ENCODE data around the gene APP.
A peak's percentile ranks its signal among the peaks of the same experiment; 100 is the strongest.

The APP gene

DNA sequence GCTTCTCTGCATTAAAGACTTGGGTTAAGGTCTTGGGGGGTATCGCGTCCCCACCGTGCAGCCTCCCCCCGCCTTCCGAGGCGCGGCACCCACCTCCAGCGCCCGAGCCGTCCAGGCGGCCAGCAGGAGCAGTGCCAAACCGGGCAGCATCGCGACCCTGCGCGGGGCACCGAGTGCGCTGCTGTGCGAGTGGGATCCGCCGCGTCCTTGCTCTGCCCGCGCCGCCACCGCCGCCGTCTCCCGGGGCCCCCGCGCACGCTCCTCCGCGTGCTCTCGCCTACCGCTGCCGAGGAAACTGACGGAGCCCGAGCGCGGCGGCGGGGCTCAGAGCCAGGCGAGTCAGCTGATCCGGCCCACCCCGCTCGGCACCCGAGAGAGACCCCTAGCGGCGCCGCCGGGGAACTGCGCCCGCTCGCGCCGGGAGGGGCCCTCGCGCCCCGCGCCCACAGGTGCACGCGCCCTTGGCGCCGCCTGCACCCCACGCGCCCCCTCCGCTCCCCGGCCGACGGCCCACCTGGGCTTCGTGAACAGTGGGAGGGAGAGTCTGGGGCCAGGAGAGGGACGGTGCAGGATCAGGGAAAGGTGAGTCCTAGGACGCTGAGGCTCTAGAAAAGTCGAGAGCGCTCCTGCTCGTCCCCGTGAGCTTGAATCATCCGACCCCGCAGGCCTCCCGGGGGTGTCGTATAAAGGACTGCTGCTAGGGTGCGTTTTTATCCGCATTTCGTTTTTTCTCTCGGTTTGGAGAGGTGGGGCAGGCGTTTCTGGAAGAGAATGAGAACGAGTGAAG is at the start of gene APP:
TSS of gene APP (minus strand) at position 300 of the 787 bp plus-strand sequence. CDS start at position 150, 150 bp downstream.
- peak within 1 kb of the TSS; percentile 88 to 94 for H3K4me3 ChIP-seq (ENCODE audit: low read length in 2 of 2)
- H3K9ac ChIP-seq (ENCODE audit: low read depth in 1 of 2, low read length in 2 of 2) = peak within 1 kb of the TSS; percentile 78 to 90
- no peaks in the 10 kb centered on the region for H3K36me3 ChIP-seq (ENCODE audit: control insufficient read depth in 2 of 2, insufficient read depth in 2 of 2, low read length in 2 of 2)
- H3K27ac ChIP-seq (ENCODE audit: low read depth in 2 of 2, low read length in 2 of 2) = peak within 1 kb of the TSS; percentile 86 to 87
- no peaks in the 10 kb centered on the region for H3K27me3 ChIP-seq (ENCODE audit: control insufficient read depth in 2 of 2, insufficient read depth in 2 of 2, low read length in 2 of 2)
- H3K4me1 ChIP-seq (ENCODE audit: control insufficient read depth in 2 of 2, insufficient read depth in 2 of 2, low read length in 2 of 2) = peaks cover 12 to 27% of the 10 kb centered on the region in 2 donors
- no peaks in the 10 kb centered on the region for H3K9me3 ChIP-seq (ENCODE audit: control insufficient read depth in 2 of 2, low read length in 2 of 2)

DNA sequence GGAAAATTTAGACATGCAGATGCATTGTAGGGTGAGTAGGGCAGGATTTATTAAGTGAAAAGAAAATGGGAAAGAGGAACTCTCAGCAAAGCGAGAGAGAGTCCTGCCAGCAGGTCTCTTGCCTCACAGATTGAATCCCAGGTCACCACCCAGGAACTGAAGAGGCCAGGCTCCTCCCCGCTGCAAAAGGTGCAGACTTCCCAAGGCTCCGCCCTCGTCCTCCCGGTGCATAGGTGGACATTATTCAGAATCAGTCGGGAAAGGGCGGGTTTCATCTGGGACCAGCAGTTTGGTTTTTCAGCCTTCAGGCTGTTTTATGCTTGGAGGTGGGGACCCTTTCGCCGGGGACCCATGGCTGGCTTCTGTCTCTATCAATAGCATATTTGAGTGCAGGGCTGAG is 41.6 kb upstream of the APP start:
- Histone ChIP-seq H3K9me3 (ENCODE audit: control insufficient read depth in 2 of 2, low read length in 2 of 2) (no peaks in the 10 kb centered on the region), H3K36me3 (ENCODE audit: control insufficient read depth in 2 of 2, insufficient read depth in 2 of 2, low read length in 2 of 2) (no peaks in the 10 kb centered on the region), H3K27ac (ENCODE audit: low read depth in 2 of 2, low read length in 2 of 2) (no peak overlapping the region), H3K4me3 (ENCODE audit: low read length in 2 of 2) (no peak overlapping the region), H3K9ac (ENCODE audit: low read depth in 1 of 2, low read length in 2 of 2) (no peak overlapping the region), H3K27me3 (ENCODE audit: control insufficient read depth in 2 of 2, insufficient read depth in 2 of 2, low read length in 2 of 2) (no peaks in the 10 kb centered on the region), H3K4me1 (ENCODE audit: control insufficient read depth in 2 of 2, insufficient read depth in 2 of 2, low read length in 2 of 2) (no peaks in the 10 kb centered on the region)

DNA sequence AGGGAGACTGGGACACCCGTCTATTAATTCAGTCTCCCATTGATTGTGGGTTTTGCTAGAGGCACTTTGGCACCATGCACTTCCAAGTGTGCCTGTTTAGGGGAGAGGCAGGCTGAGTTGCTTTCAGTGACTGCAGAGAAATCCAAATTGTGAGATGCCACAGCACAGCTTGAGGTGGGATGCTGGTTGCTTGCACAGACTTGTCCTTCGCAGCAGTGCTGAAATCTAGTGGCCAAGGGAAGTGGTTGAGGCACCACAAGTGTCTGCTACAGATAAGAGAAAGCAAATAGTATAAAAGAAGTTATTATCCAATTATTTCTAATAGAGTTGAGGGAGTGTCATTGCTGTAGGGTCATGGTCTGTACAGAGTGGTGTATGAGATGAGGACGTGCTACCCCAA is 40.0 kb upstream of the APP start:
- Histone ChIP-seq H3K27me3 (ENCODE audit: control insufficient read depth in 2 of 2, insufficient read depth in 2 of 2, low read length in 2 of 2) (no peaks in the 10 kb centered on the region), H3K4me1 (ENCODE audit: control insufficient read depth in 2 of 2, insufficient read depth in 2 of 2, low read length in 2 of 2) (no peaks in the 10 kb centered on the region)

DNA sequence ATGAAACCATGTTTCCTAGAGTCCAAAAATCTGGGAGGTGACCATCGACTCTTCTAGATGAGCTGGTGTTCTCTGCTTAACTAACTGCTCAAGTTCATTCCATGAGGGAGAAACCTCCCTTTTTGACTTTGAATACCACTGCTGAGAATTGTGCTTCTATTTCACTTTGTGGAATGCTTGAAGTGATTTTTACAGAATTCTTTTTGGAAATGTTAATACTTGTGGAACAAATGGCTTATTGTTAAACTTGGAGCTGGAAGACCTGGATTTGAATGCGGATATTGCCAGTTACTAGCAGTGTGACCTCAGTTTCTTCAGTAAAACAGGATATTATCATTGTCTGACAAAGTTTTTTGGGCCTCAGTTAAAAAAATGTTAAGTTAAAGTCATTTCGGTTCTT is 36.5 kb upstream of the APP start:
- Histone ChIP-seq H3K9me3 (ENCODE audit: control insufficient read depth in 2 of 2, low read length in 2 of 2) (no peaks in the 10 kb centered on the region), H3K27me3 (ENCODE audit: control insufficient read depth in 2 of 2, insufficient read depth in 2 of 2, low read length in 2 of 2) (no peaks in the 10 kb centered on the region), H3K27ac (ENCODE audit: low read depth in 2 of 2, low read length in 2 of 2) (no peak overlapping the region), H3K4me1 (ENCODE audit: control insufficient read depth in 2 of 2, insufficient read depth in 2 of 2, low read length in 2 of 2) (no peaks in the 10 kb centered on the region), H3K9ac (ENCODE audit: low read depth in 1 of 2, low read length in 2 of 2) (no peak overlapping the region), H3K36me3 (ENCODE audit: control insufficient read depth in 2 of 2, insufficient read depth in 2 of 2, low read length in 2 of 2) (no peaks in the 10 kb centered on the region), H3K4me3 (ENCODE audit: low read length in 2 of 2) (no peak overlapping the region)

More for the DNA sequence above, 40.0 kb upstream of the APP start:
- H3K9me3 ChIP-seq (ENCODE audit: control insufficient read depth in 2 of 2, low read length in 2 of 2) = no peaks in the 10 kb centered on the region
- H3K27ac ChIP-seq (ENCODE audit: low read depth in 2 of 2, low read length in 2 of 2) = no peak overlapping the region
- H3K9ac ChIP-seq (ENCODE audit: low read depth in 1 of 2, low read length in 2 of 2) = no peak overlapping the region
- H3K4me3 ChIP-seq (ENCODE audit: low read length in 2 of 2) = no peak overlapping the region
- no peaks in the 10 kb centered on the region for H3K36me3 ChIP-seq (ENCODE audit: control insufficient read depth in 2 of 2, insufficient read depth in 2 of 2, low read length in 2 of 2)

DNA sequence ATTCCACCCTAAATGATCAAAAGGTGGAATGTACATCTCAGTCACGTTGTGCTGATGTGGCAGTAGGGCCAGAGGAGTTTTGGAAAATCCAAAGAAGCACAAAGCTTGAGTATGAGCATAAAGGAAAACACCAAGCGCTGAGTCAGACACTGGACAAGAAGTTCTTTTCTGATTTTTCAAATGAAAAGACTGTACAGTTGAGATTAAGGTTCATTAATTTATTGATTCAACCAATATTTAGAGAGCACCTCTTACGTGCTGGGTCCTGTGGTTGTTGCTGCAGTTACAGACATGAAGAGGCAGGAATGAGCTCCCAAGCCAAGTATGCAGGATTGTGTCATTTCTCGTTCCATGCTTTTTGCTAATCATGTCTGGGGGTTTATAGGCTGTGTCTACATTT is 28.9 kb upstream of the APP start:
- Histone ChIP-seq H3K27ac (ENCODE audit: low read depth in 2 of 2, low read length in 2 of 2) (no peak overlapping the region), H3K4me1 (ENCODE audit: control insufficient read depth in 2 of 2, insufficient read depth in 2 of 2, low read length in 2 of 2) (no peaks in the 10 kb centered on the region), H3K4me3 (ENCODE audit: low read length in 2 of 2) (no peak overlapping the region), H3K9me3 (ENCODE audit: control insufficient read depth in 2 of 2, low read length in 2 of 2) (no peaks in the 10 kb centered on the region), H3K36me3 (ENCODE audit: control insufficient read depth in 2 of 2, insufficient read depth in 2 of 2, low read length in 2 of 2) (no peaks in the 10 kb centered on the region), H3K27me3 (ENCODE audit: control insufficient read depth in 2 of 2, insufficient read depth in 2 of 2, low read length in 2 of 2) (no peaks in the 10 kb centered on the region), H3K9ac (ENCODE audit: low read depth in 1 of 2, low read length in 2 of 2) (no peak overlapping the region)

DNA sequence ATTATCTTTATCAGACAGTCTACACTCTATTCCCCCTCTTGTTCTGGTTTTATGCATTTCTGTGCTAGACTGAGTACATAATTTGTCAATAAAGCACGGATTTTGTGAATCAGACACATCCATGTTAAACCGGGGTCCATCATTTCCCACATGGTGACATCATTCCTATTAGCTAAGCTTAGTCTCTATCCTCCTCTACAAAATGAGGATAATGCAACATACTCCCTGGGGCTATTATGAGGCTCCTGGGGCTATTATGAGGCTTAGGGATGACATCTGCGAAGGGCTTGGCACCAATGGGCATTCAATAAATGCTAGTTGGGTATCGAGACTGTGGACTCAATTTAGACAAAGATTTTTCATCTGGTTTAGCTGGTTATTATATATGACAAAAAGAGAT is 25.1 kb upstream of the APP start:
- Histone ChIP-seq H3K9ac (ENCODE audit: low read depth in 1 of 2, low read length in 2 of 2) (no peak overlapping the region), H3K27ac (ENCODE audit: low read depth in 2 of 2, low read length in 2 of 2) (no peak overlapping the region), H3K4me1 (ENCODE audit: control insufficient read depth in 2 of 2, insufficient read depth in 2 of 2, low read length in 2 of 2) (no peaks in the 10 kb centered on the region), H3K4me3 (ENCODE audit: low read length in 2 of 2) (no peak overlapping the region), H3K36me3 (ENCODE audit: control insufficient read depth in 2 of 2, insufficient read depth in 2 of 2, low read length in 2 of 2) (no peaks in the 10 kb centered on the region), H3K27me3 (ENCODE audit: control insufficient read depth in 2 of 2, insufficient read depth in 2 of 2, low read length in 2 of 2) (no peaks in the 10 kb centered on the region), H3K9me3 (ENCODE audit: control insufficient read depth in 2 of 2, low read length in 2 of 2) (no peaks in the 10 kb centered on the region)

DNA sequence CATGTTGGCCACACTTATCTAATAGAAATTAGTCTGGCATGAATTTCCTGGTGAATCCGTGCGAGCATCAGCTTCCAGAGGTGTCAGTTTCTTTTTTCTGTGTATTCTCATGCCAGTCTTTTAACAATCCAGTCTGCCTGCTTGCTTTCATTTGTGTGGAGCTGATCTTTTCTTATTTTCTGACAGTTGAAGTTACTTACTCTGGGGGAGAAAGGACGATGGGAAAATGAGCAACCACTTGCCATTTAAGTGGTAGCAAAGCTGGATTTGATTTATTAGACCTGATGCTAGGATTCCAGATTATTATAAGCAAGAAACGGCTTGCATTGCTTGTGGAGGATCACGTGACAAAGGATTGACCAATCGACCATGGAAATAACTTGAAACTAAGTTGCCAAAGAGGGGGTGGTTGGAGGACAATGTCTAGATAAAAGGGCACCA is 24.3 kb upstream of the APP start:
- H3K27me3 ChIP-seq (ENCODE audit: control insufficient read depth in 2 of 2, insufficient read depth in 2 of 2, low read length in 2 of 2) = no peaks in the 10 kb centered on the region
- H3K36me3 ChIP-seq (ENCODE audit: control insufficient read depth in 2 of 2, insufficient read depth in 2 of 2, low read length in 2 of 2) = no peaks in the 10 kb centered on the region
- no peak overlapping the region for H3K27ac ChIP-seq (ENCODE audit: low read depth in 2 of 2, low read length in 2 of 2)
- H3K4me1 ChIP-seq (ENCODE audit: control insufficient read depth in 2 of 2, insufficient read depth in 2 of 2, low read length in 2 of 2) = no peaks in the 10 kb centered on the region
- no peaks in the 10 kb centered on the region for H3K9me3 ChIP-seq (ENCODE audit: control insufficient read depth in 2 of 2, low read length in 2 of 2)
- no peak overlapping the region for H3K9ac ChIP-seq (ENCODE audit: low read depth in 1 of 2, low read length in 2 of 2)
- no peak overlapping the region for H3K4me3 ChIP-seq (ENCODE audit: low read length in 2 of 2)

DNA sequence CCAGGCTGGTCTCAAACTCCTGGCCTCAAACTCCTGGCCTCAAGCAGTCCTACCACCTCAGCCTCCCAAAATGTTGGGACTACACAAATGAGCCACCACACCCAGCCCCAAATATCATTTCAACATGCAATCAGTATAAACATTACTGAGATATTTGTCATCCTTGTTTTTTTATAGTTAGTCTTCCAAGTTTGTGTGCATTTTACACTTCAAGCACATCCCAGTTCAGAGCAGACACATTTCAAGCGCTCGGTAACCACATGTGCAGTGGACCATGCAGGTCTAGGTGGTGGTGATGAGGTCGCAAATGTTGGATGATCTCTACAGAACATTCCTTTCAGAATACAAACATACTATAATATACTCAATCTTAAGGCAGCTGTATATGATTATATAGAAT is 23.8 kb upstream of the APP start:
- no peaks in the 10 kb centered on the region for H3K36me3 ChIP-seq (ENCODE audit: control insufficient read depth in 2 of 2, insufficient read depth in 2 of 2, low read length in 2 of 2)
- no peak overlapping the region for H3K9ac ChIP-seq (ENCODE audit: low read depth in 1 of 2, low read length in 2 of 2)
- no peak overlapping the region for H3K4me3 ChIP-seq (ENCODE audit: low read length in 2 of 2)
- no peaks in the 10 kb centered on the region for H3K9me3 ChIP-seq (ENCODE audit: control insufficient read depth in 2 of 2, low read length in 2 of 2)
- H3K4me1 ChIP-seq (ENCODE audit: control insufficient read depth in 2 of 2, insufficient read depth in 2 of 2, low read length in 2 of 2) = no peaks in the 10 kb centered on the region
- no peak overlapping the region for H3K27ac ChIP-seq (ENCODE audit: low read depth in 2 of 2, low read length in 2 of 2)
- no peaks in the 10 kb centered on the region for H3K27me3 ChIP-seq (ENCODE audit: control insufficient read depth in 2 of 2, insufficient read depth in 2 of 2, low read length in 2 of 2)

DNA sequence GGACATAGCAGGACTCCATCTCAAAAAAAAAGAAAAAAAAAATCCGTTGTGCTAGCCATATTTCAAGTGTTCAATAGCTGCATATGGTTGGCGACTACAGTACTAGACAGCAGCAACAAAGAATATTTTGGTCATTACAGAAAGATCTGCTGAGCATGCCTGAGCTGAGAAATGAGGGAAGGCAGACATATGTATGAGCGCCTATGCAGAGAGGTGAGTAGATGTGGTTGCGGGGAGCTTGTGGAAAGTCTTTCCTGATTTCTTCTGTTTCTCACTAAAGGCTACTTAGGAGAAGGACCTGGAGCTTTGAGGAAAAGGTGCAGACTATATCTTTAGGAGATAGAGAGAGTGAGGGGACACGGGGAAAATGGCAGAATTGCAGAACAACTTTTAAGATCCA is 21.0 kb upstream of the APP start:
- Histone ChIP-seq H3K9me3 (ENCODE audit: control insufficient read depth in 2 of 2, low read length in 2 of 2) (no peaks in the 10 kb centered on the region), H3K4me1 (ENCODE audit: control insufficient read depth in 2 of 2, insufficient read depth in 2 of 2, low read length in 2 of 2) (no peaks in the 10 kb centered on the region), H3K36me3 (ENCODE audit: control insufficient read depth in 2 of 2, insufficient read depth in 2 of 2, low read length in 2 of 2) (no peaks in the 10 kb centered on the region), H3K9ac (ENCODE audit: low read depth in 1 of 2, low read length in 2 of 2) (no peak overlapping the region), H3K4me3 (ENCODE audit: low read length in 2 of 2) (no peak overlapping the region), H3K27ac (ENCODE audit: low read depth in 2 of 2, low read length in 2 of 2) (no peak overlapping the region), H3K27me3 (ENCODE audit: control insufficient read depth in 2 of 2, insufficient read depth in 2 of 2, low read length in 2 of 2) (no peaks in the 10 kb centered on the region)

DNA sequence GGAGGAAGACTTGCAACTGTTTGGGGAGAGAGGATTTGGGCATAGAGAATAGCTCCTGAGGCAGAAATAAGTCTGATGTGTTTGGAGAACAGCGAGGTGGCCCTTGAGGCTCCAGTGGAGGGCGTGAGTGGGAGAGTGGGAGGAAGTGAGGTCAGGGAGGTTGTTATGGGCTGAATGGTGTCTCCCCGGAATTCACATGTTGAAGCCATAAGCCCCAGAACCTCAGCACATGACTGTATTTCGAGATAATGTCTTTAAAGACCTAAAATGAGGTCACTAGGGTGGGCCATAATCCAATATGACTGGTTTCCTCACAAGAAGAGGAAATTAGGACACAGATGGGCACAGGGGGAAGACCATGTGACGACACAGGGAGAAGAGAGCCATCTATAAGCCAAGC is 17.9 kb upstream of the APP start:
- H3K36me3 ChIP-seq (ENCODE audit: control insufficient read depth in 2 of 2, insufficient read depth in 2 of 2, low read length in 2 of 2) = no peaks in the 10 kb centered on the region
- no peak overlapping the region for H3K4me3 ChIP-seq (ENCODE audit: low read length in 2 of 2)
- H3K27ac ChIP-seq (ENCODE audit: low read depth in 2 of 2, low read length in 2 of 2) = no peak overlapping the region
- H3K9ac ChIP-seq (ENCODE audit: low read depth in 1 of 2, low read length in 2 of 2) = no peak overlapping the region
- H3K9me3 ChIP-seq (ENCODE audit: control insufficient read depth in 2 of 2, low read length in 2 of 2) = no peaks in the 10 kb centered on the region
- no peaks in the 10 kb centered on the region for H3K4me1 ChIP-seq (ENCODE audit: control insufficient read depth in 2 of 2, insufficient read depth in 2 of 2, low read length in 2 of 2)
- H3K27me3 ChIP-seq (ENCODE audit: control insufficient read depth in 2 of 2, insufficient read depth in 2 of 2, low read length in 2 of 2) = no peaks in the 10 kb centered on the region

Data from mucosa of rectum (tissue), 2 donors.